HG02623 (cell line): ENCODE results near the gene C17orf114.

ENCODE experiments used
- ATAC-seq: cut with Tn5 transposase; IDR thresholded peaks from one replicate; pipeline ENCODE4 v1.9.1; 2021; ENCODE audit warnings: moderate library complexity; ENCODE audit not compliant: unreplicated experiment

The C17orf114 gene

GRCh38 chr17:4788159-4788806 lies 13.8 kb downstream of the C17orf114 start:
- ATAC-seq = no peak

- no peak for ATAC-seq
Measured at GRCh38 chr17:4786516-4786915, 15.6 kb downstream of the C17orf114 start.

GRCh38 chr17:4786106-4786511 lies 16.0 kb downstream of the C17orf114 start, which contains the start of gene VMO1:
Gene VMO1 (minus strand): TSS chr17:4786364. CDS start chr17:4786352, 12 bp downstream.
- no peak for ATAC-seq

GRCh38 chr17:4785311-4786105 lies 16.6 kb downstream of the C17orf114 start:
- ATAC-seq = no peak

- ATAC-seq = no peak
Measured at GRCh38 chr17:4782652-4783051, 19.5 kb downstream of the C17orf114 start.

GRCh38 chr17:4780325-4780955 lies 21.7 kb downstream of the C17orf114 start:
- ATAC-seq = no peak

- ATAC-seq = no peak
Measured at GRCh38 chr17:4777969-4778760, 24.0 kb downstream of the C17orf114 start.

GRCh38 chr17:4772235-4772613 lies 29.9 kb downstream of the C17orf114 start:
- ATAC-seq = no peak

GRCh38 chr17:4771519-4772234 lies 30.5 kb downstream of the C17orf114 start, which contains the start of gene TM4SF5:
Gene TM4SF5 (plus strand): TSS chr17:4771886. CDS start chr17:4771923, 37 bp downstream.
- ATAC-seq = no peak

GRCh38 chr17:4769628-4770027 lies 32.5 kb downstream of the C17orf114 start:
- no peak for ATAC-seq

- no peak for ATAC-seq
Measured at GRCh38 chr17:4768298-4768697, 33.8 kb downstream of the C17orf114 start.

GRCh38 chr17:4766723-4767122 lies 35.4 kb downstream of the C17orf114 start:
- no peak for ATAC-seq

GRCh38 chr17:4766201-4766600 lies 35.9 kb downstream of the C17orf114 start:
- no peak for ATAC-seq

- ATAC-seq = no peak
Measured at GRCh38 chr17:4764595-4764994, 37.5 kb downstream of the C17orf114 start.

- ATAC-seq = no peak
Measured at GRCh38 chr17:4759776-4760236, 42.3 kb downstream of the C17orf114 start.

- no peak for ATAC-seq
Measured at GRCh38 chr17:4753392-4753791, 48.7 kb downstream of the C17orf114 start.

GRCh38 chr17:4751932-4752331 lies 50.2 kb downstream of the C17orf114 start:
- ATAC-seq = no peak
